HepG2 (cell line): ENCODE measurements around the gene TBCB.

Source experiments
- CTCF ChIP-seq: sonication (generic); formaldehyde crosslinking; IDR thresholded peaks from 2 replicates; pipeline ENCODE4 v1.5.0; 2020; ENCODE audit warnings: mild to moderate bottlenecking, missing genetic modification reagents, moderate library complexity
- EZH2 ChIP-seq: conservative IDR thresholded peaks from 2 replicates; pipeline ENCODE4 v1.6.1; 2012; ENCODE audit warnings: mild to moderate bottlenecking, low read depth, low read length, moderate library complexity
- KAT7 ChIP-seq: IDR thresholded peaks from 2 replicates; pipeline ENCODE4 v1.6.1; 2018; ENCODE audit warnings: borderline replicate concordance, missing compliant biosample characterization
- ZC3H13 ChIP-seq: sonication (generic); formaldehyde crosslinking; IDR thresholded peaks from 2 replicates; pipeline ENCODE4 v1.8.1; 2023; ENCODE audit warnings: mild to moderate bottlenecking, missing genetic modification reagents, moderate library complexity
- ZNF224 ChIP-seq: sonication (generic); formaldehyde crosslinking; IDR thresholded peaks from 2 replicates; pipeline ENCODE4 v1.5.0; 2020; ENCODE audit warnings: mild to moderate bottlenecking, missing genetic modification reagents
- ZSCAN30 ChIP-seq: sonication (generic); formaldehyde crosslinking; IDR thresholded peaks from 2 replicates; pipeline ENCODE4 v1.5.0; 2020; ENCODE audit warnings: mild to moderate bottlenecking, missing genetic modification reagents

GRCh38 chr19:36152019-36152351 is 36.7 kb downstream of the TBCB start:
- TF ChIP-seq EZH2 (no peak), CTCF (CRISPR knock-in tag) (no peak), ZC3H13 (CRISPR knock-in tag) (no peak), KAT7 (CRISPR knock-in tag) (no peak), ZSCAN30 (CRISPR knock-in tag) (no peak), ZNF224 (no peak)
